Activated CD8-positive, alpha-beta memory T cell treated with anti-CD3 and anti-CD28 coated beads, Interleukin-2, amount 50 U/mL, for 24 hours (primary cell): ENCODE measurements around the gene TRIM15.
"Not testable (repeated sequence)": the region's sequence is repeated elsewhere in the genome, so short reads cannot be mapped to it uniquely, and the experiment has no call there.

ENCODE experiments used
- DNase-seq: peaks from one replicate; pipeline ENCODE4 v3.0.0-alpha.2; 2020; ENCODE audit errors: extremely low read depth

The TRIM15 gene

GRCh38 chr6:30162265-30163089 lies 869 bp upstream of the TRIM15 start:
- no peak for DNase-seq

GRCh38 chr6:30163918-30164654 lies 740 bp downstream of the TRIM15 start:
- no peak for DNase-seq

GRCh38 chr6:30164714-30165113 lies 1.4 kb downstream of the TRIM15 start:
- DNase-seq = no peak

- not testable (repeated sequence) for DNase-seq
Observed at GRCh38 chr6:30165238-30165637, 1.9 kb downstream of the TRIM15 start.

GRCh38 chr6:30167101-30167500 lies 3.8 kb downstream of the TRIM15 start:
- DNase-seq = no peak

- no peak for DNase-seq
Observed at GRCh38 chr6:30168741-30169140, 5.4 kb downstream of the TRIM15 start.

GRCh38 chr6:30169658-30170614 lies 6.6 kb downstream of the TRIM15 start:
- DNase-seq = no peak

GRCh38 chr6:30171677-30172471 lies 8.5 kb downstream of the TRIM15 start:
- DNase-seq = no peak

GRCh38 chr6:30172681-30173080 lies 9.3 kb downstream of the TRIM15 start:
- no peak for DNase-seq

- no peak for DNase-seq
Observed at GRCh38 chr6:30175765-30176164, 12.4 kb downstream of the TRIM15 start.

GRCh38 chr6:30178837-30179236 lies 15.5 kb downstream of the TRIM15 start:
- no peak for DNase-seq

- no peak for DNase-seq
Observed at GRCh38 chr6:30180145-30180544, 16.8 kb downstream of the TRIM15 start.

- no peak for DNase-seq
Observed at GRCh38 chr6:30184417-30185031, 21.2 kb downstream of the TRIM15 start.

- no peak for DNase-seq
Observed at GRCh38 chr6:30185846-30186484, 22.6 kb downstream of the TRIM15 start.

- no peak for DNase-seq
Observed at GRCh38 chr6:30188541-30188940, 25.2 kb downstream of the TRIM15 start.

- no peak for DNase-seq
Observed at GRCh38 chr6:30192076-30192475, 28.7 kb downstream of the TRIM15 start.

GRCh38 chr6:30194797-30195690 lies 31.7 kb downstream of the TRIM15 start:
- DNase-seq = no peak

- no peak for DNase-seq
Observed at GRCh38 chr6:30195951-30196350, 32.6 kb downstream of the TRIM15 start.

- no peak for DNase-seq
Observed at GRCh38 chr6:30196376-30196775, 33.0 kb downstream of the TRIM15 start.
